Loucy (cell line): ENCODE data around the gene DDAH2.

Experiments used
- H2AFZ ChIP-seq: fragments of 200-600 bp; sonication (generic); 2 replicates; pipeline ENCODE4 v1.6.0; 2016; ENCODE audit warnings: antibody characterized with exemption, mild to moderate bottlenecking, low read length, moderate library complexity
- H3F3A ChIP-seq: fragments of 200-600 bp; 2 replicates; pipeline ENCODE4 v1.6.0; 2016; ENCODE audit warnings: antibody characterized with exemption, low read depth, mild to moderate bottlenecking
- H3K27me3 ChIP-seq: fragments of 200-600 bp; sonication (generic); 2 replicates; pipeline ENCODE4 v1.6.1; 2014; ENCODE audit warnings: low read length, mild to moderate bottlenecking; ENCODE audit not compliant: insufficient read depth, poor library complexity, severe bottlenecking
- H3K36me3 ChIP-seq: fragments of 200-600 bp; sonication (generic); 2 replicates; pipeline ENCODE4 v1.6.1; 2016; ENCODE audit warnings: low read length; ENCODE audit not compliant: insufficient read depth
- H3K4me1 ChIP-seq: fragments of 200-600 bp; sonication (generic); 2 replicates; pipeline ENCODE4 v1.5.1; 2014; ENCODE audit warnings: low read length, mild to moderate bottlenecking; ENCODE audit not compliant: insufficient read depth, poor library complexity, severe bottlenecking
- H3K4me2 ChIP-seq: fragments of 200-600 bp; sonication (generic); 2 replicates; pipeline ENCODE4 v1.6.0; 2014; ENCODE audit warnings: antibody characterized with exemption, low read length, low read depth, mild to moderate bottlenecking; ENCODE audit not compliant: poor library complexity, severe bottlenecking
- H3K4me3 ChIP-seq: fragments of 200-600 bp; sonication (generic); 2 replicates; pipeline ENCODE4 v1.5.1; 2014; ENCODE audit warnings: low read length, mild to moderate bottlenecking, mixed read lengths; ENCODE audit not compliant: poor library complexity, severe bottlenecking
- H3K79me2 ChIP-seq: fragments of 200-600 bp; sonication (generic); 2 replicates; pipeline ENCODE4 v1.6.1; 2014; ENCODE audit warnings: low read length; ENCODE audit not compliant: insufficient read depth
- H3K9ac ChIP-seq: fragments of 200-600 bp; sonication (generic); 2 replicates; pipeline ENCODE4 v1.6.0; 2014; ENCODE audit warnings: mild to moderate bottlenecking, low read depth, low read length, moderate library complexity; ENCODE audit not compliant: poor library complexity, severe bottlenecking
- H3K9me2 ChIP-seq: fragments of 200-600 bp; sonication (generic); replicated peaks from 2 replicates; pipeline ENCODE4 v1.6.1; 2016; ENCODE audit warnings: low read depth, low read length, mixed read lengths
- H3K9me3 ChIP-seq: fragments of 200-600 bp; sonication (generic); 2 replicates; pipeline ENCODE4 v1.6.1; 2014; ENCODE audit warnings: mild to moderate bottlenecking, antibody characterized with exemption, low read length, low read depth; ENCODE audit not compliant: insufficient read depth
- H4K20me1 ChIP-seq: fragments of 200-600 bp; sonication (generic); 2 replicates; pipeline ENCODE4 v1.6.0; 2014; ENCODE audit warnings: antibody characterized with exemption, low read length, mild to moderate bottlenecking; ENCODE audit not compliant: insufficient read depth, poor library complexity, severe bottlenecking
- EZH2phosphoT487 ChIP-seq: fragments of 200-600 bp; IDR thresholded peaks from 2 replicates; pipeline ENCODE4 v1.6.1; 2018; ENCODE audit warnings: antibody characterized with exemption, mild to moderate bottlenecking, moderate library complexity, borderline replicate concordance
- TF ChIP-seq, protein P1 (sequence below): fragments of 200-600 bp; sonication (generic); conservative IDR thresholded peaks from 2 replicates; pipeline ENCODE4 v1.5.1; 2014; ENCODE audit warnings: mild to moderate bottlenecking, antibody characterized with exemption, low read length

Gene DDAH2

GRCh38 chr6:31715022-31715958 lies 13.8 kb downstream of the DDAH2 start, which contains the start of gene LY6G6D:
Gene LY6G6D (plus strand): TSS chr6:31715348. CDS start chr6:31715356, 8 bp downstream.
- no peaks in the 10 kb centered on the region for H4K20me1 ChIP-seq
- no peaks in the 10 kb centered on the region for H3K9me3 ChIP-seq
- H3K4me2 ChIP-seq = no peak within 1 kb of the TSS
- no peaks in the 10 kb centered on the region for H3K9me2 ChIP-seq
- H3K36me3 ChIP-seq = no peaks in the 10 kb centered on the region
- no peaks in the 10 kb centered on the region for H3K27me3 ChIP-seq
- no peak for TF ChIP-seq EZH2phosphoT487
- TF ChIP-seq, protein P1, sequence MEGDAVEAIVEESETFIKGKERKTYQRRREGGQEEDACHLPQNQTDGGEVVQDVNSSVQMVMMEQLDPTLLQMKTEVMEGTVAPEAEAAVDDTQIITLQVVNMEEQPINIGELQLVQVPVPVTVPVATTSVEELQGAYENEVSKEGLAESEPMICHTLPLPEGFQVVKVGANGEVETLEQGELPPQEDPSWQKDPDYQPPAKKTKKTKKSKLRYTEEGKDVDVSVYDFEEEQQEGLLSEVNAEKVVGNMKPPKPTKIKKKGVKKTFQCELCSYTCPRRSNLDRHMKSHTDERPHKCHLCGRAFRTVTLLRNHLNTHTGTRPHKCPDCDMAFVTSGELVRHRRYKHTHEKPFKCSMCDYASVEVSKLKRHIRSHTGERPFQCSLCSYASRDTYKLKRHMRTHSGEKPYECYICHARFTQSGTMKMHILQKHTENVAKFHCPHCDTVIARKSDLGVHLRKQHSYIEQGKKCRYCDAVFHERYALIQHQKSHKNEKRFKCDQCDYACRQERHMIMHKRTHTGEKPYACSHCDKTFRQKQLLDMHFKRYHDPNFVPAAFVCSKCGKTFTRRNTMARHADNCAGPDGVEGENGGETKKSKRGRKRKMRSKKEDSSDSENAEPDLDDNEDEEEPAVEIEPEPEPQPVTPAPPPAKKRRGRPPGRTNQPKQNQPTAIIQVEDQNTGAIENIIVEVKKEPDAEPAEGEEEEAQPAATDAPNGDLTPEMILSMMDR = no peak
- H3K4me3 ChIP-seq = no peak within 1 kb of the TSS
- H3K79me2 ChIP-seq = no peaks in the 10 kb centered on the region
- peak within 1 kb of the TSS; percentile 60; the same call in 1 of the 2 replicates for H2AFZ ChIP-seq
- H3K4me1 ChIP-seq = peaks cover 40% of the 10 kb centered on the region
- H3K9ac ChIP-seq = peak within 1 kb of the TSS; percentile 52
- H3F3A ChIP-seq = no peaks in the 10 kb centered on the region

- Histone ChIP-seq H3F3A (no peaks in the 10 kb centered on the region), H3K9ac (peak overlapping the region; percentile 52), H2AFZ (peak overlapping the region; percentile 56; the same call in 1 of the 2 replicates), H3K4me3 (no peak overlapping the region), H3K4me1 (peaks cover 40% of the 10 kb centered on the region), H3K9me2 (no peaks in the 10 kb centered on the region), H4K20me1 (no peaks in the 10 kb centered on the region), H3K27me3 (no peaks in the 10 kb centered on the region), H3K4me2 (no peak overlapping the region), H3K9me3 (no peaks in the 10 kb centered on the region), H3K79me2 (no peaks in the 10 kb centered on the region), H3K36me3 (no peaks in the 10 kb centered on the region)
- no peak for TF ChIP-seq EZH2phosphoT487
- TF ChIP-seq, protein P1 = no peak
Observed at GRCh38 chr6:31713991-31714684, 15.0 kb downstream of the DDAH2 start.

DNA sequence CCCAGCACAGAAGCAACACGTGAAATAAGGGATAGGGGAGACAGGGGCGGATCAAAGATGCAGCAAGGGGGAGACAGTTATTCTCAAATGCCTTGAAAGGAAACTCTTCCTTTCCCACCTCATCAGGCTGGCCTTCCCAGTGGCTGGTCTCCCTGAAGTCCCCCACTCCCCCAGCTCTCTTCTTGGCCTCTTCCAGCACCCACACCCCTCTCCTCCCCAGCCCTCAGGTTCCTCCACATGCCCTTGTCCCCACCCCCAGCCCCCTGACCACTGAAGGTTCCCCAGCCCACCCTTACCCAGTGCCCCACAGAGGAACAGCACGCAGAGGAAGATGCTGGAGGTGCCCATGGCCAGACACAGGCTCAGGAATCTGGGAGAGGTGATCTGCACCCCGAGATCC lies 15.6 kb downstream of the DDAH2 start:
- TF ChIP-seq EZH2phosphoT487 = no peak
- TF ChIP-seq, protein P1 = no peak
- Histone ChIP-seq H3K79me2 (no peaks in the 10 kb centered on the region), H4K20me1 (no peaks in the 10 kb centered on the region), H2AFZ (no peak overlapping the region), H3K9me3 (no peaks in the 10 kb centered on the region), H3K9me2 (no peaks in the 10 kb centered on the region), H3K4me2 (no peak overlapping the region), H3K27me3 (no peaks in the 10 kb centered on the region), H3F3A (no peaks in the 10 kb centered on the region), H3K36me3 (no peaks in the 10 kb centered on the region), H3K4me1 (peaks cover 40% of the 10 kb centered on the region), H3K4me3 (no peak overlapping the region), H3K9ac (peak overlapping the region; percentile 52)
